Measurements from ENCODE around the gene CD226. TPM values are rescaled to one million over a fixed set of nuclear protein-coding genes. Genes with fewer than 3 reads are reported as not detected.
A peak's percentile ranks its signal among the peaks of the same experiment; 100 is the strongest.

The CD226 gene
- total RNA-seq, 6 donors from 2014 or later, result 3.3 to 26.5 (median 5.5) TPM

GRCh38 chr18:69957747-69958146 lies 10.1 kb upstream of the CD226 start:
- no peaks in the 10 kb centered on the region for H3K4me1 ChIP-seq
- H3K27me3 ChIP-seq, result no peaks in the 10 kb centered on the region
- no peaks in the 10 kb centered on the region for H3K36me3 ChIP-seq
- no peak overlapping the region for H3K27ac ChIP-seq
- DNase-seq (no peak), ATAC-seq (ENCODE audit: low FRiP score in 2 of 2) (no peak)
- H3K9me3 ChIP-seq, result no peaks in the 10 kb centered on the region
- WGBS, 2 donors, result 83 to 84% methylated on average over 3 of the region's 3 CpGs
- no peak for TF ChIP-seq POLR2A (IDR thresholded peaks at IDR 0.05)
- TF ChIP-seq CTCF (IDR thresholded peaks at IDR 0.05), result no peak
- TF ChIP-seq EP300 (IDR thresholded peaks at IDR 0.05), result no peak
- no peak for TF ChIP-seq POLR2AphosphoS5 (IDR thresholded peaks at IDR 0.05)
- no peak overlapping the region for H3K4me3 ChIP-seq

GRCh38 chr18:69956665-69957620 lies 9.3 kb upstream of the CD226 start:
- Histone ChIP-seq H3K36me3 (no peaks in the 10 kb centered on the region), H3K9me3 (no peaks in the 10 kb centered on the region), H3K4me1 (no peaks in the 10 kb centered on the region), H3K4me3 (peak overlapping the region in 1 of 4 donors; percentile 13), H3K27ac (no peak overlapping the region), H3K27me3 (no peaks in the 10 kb centered on the region)
- DNase-seq (no peak), ATAC-seq (ENCODE audit: low FRiP score in 2 of 2) (no peak)
- WGBS, 2 donors, result 53 to 67% methylated on average over 20 of the region's 20 CpGs
- no peak for TF ChIP-seq POLR2AphosphoS5 (IDR thresholded peaks at IDR 0.05)
- TF ChIP-seq POLR2A (IDR thresholded peaks at IDR 0.05), result no peak
- no peak for TF ChIP-seq CTCF (IDR thresholded peaks at IDR 0.05)
- no peak for TF ChIP-seq EP300 (IDR thresholded peaks at IDR 0.05)

GRCh38 chr18:69956057-69956456 lies 8.4 kb upstream of the CD226 start:
- H3K4me1 ChIP-seq, result no peaks in the 10 kb centered on the region
- peak overlapping the region in 1 of 4 donors; percentile 8 for H3K4me3 ChIP-seq
- H3K9me3 ChIP-seq, result no peaks in the 10 kb centered on the region
- 86 to 92% methylated on average over 5 of the region's 5 CpGs for WGBS, 2 donors
- no peak for TF ChIP-seq POLR2AphosphoS5 (IDR thresholded peaks at IDR 0.05)
- no peak for TF ChIP-seq POLR2A (IDR thresholded peaks at IDR 0.05)
- TF ChIP-seq EP300 (IDR thresholded peaks at IDR 0.05), result no peak
- TF ChIP-seq CTCF (IDR thresholded peaks at IDR 0.05), result no peak
- no peak overlapping the region for H3K27ac ChIP-seq
- no peaks in the 10 kb centered on the region for H3K27me3 ChIP-seq
- ATAC-seq (ENCODE audit: low FRiP score in 2 of 2), result no peak
- no peaks in the 10 kb centered on the region for H3K36me3 ChIP-seq
- DNase-seq, result no peak

GRCh38 chr18:69954719-69955480 lies 7.2 kb upstream of the CD226 start:
- no peak for TF ChIP-seq EP300 (IDR thresholded peaks at IDR 0.05)
- Histone ChIP-seq H3K4me3 (no peak overlapping the region), H3K27ac (no peak overlapping the region), H3K9me3 (no peaks in the 10 kb centered on the region), H3K27me3 (no peaks in the 10 kb centered on the region), H3K4me1 (peaks cover 0 to 3% (median 0%) of the 10 kb centered on the region in 4 donors), H3K36me3 (no peaks in the 10 kb centered on the region)
- ATAC-seq (ENCODE audit: low FRiP score in 2 of 2), result no peak
- WGBS, 2 donors, result 71 to 73% methylated on average over 5 of the region's 5 CpGs
- DNase-seq, result no peak

- DNase-seq, result no peak
- Histone ChIP-seq H3K4me1 (peaks cover 0 to 6% (median 1%) of the 10 kb centered on the region in 4 donors), H3K27me3 (no peaks in the 10 kb centered on the region), H3K9me3 (no peaks in the 10 kb centered on the region), H3K4me3 (no peak overlapping the region), H3K27ac (no peak overlapping the region), H3K36me3 (no peaks in the 10 kb centered on the region)
- WGBS, 2 donors, result 93 to 98% methylated on average over 2 of the region's 2 CpGs
- no peak for ATAC-seq (ENCODE audit: low FRiP score in 2 of 2)
- TF ChIP-seq EP300 (IDR thresholded peaks at IDR 0.05) (no peak), POLR2AphosphoS5 (IDR thresholded peaks at IDR 0.05) (no peak), CTCF (IDR thresholded peaks at IDR 0.05) (no peak), POLR2A (IDR thresholded peaks at IDR 0.05) (no peak)
Observed at GRCh38 chr18:69953191-69953590, 5.5 kb upstream of the CD226 start.
